ENCODE results near the gene CBR4.
A peak's percentile ranks its signal among the peaks of the same experiment; 100 is the strongest.
"Not testable (repeated sequence)": the region's sequence is repeated elsewhere in the genome, so short reads cannot be mapped to it uniquely, and the experiment has no call there.

The CBR4 gene

GRCh38 chr4:169010125-169011023 lies at the start of gene CBR4:
CBR4 (minus strand) TSS chr4:169010255; CDS start chr4:169010089, 166 bp downstream.
- DNase-seq, result peak; percentile 86 to 92

GRCh38 chr4:169059306-169060211 lies 49.5 kb upstream of the CBR4 start:
- no peak for DNase-seq

GRCh38 chr4:169058312-169058711 lies 48.3 kb upstream of the CBR4 start:
- no peak for DNase-seq

- no peak for DNase-seq
Measured at GRCh38 chr4:169054879-169055278, 44.8 kb upstream of the CBR4 start.

- no peak for DNase-seq
Measured at GRCh38 chr4:169052594-169052945, 42.5 kb upstream of the CBR4 start.

GRCh38 chr4:169051761-169052593 lies 41.9 kb upstream of the CBR4 start:
- DNase-seq, result no peak

- DNase-seq, result no peak
Measured at GRCh38 chr4:169050881-169051760, 41.1 kb upstream of the CBR4 start.

GRCh38 chr4:169050284-169050683 lies 40.2 kb upstream of the CBR4 start:
- DNase-seq, result no peak

- DNase-seq, result no peak
Measured at GRCh38 chr4:169048868-169049414, 38.9 kb upstream of the CBR4 start.

GRCh38 chr4:169047956-169048355 lies 37.9 kb upstream of the CBR4 start:
- DNase-seq, result no peak

GRCh38 chr4:169045862-169046584 lies 36.0 kb upstream of the CBR4 start:
- DNase-seq, result no peak

- DNase-seq, result no peak
Measured at GRCh38 chr4:169044714-169045447, 34.8 kb upstream of the CBR4 start.

- no peak for DNase-seq
Measured at GRCh38 chr4:169042608-169043007, 32.6 kb upstream of the CBR4 start.

- no peak for DNase-seq
Measured at GRCh38 chr4:169040559-169041261, 30.7 kb upstream of the CBR4 start.

- no peak for DNase-seq
Measured at GRCh38 chr4:169039251-169039954, 29.3 kb upstream of the CBR4 start.

GRCh38 chr4:169037506-169037905 lies 27.5 kb upstream of the CBR4 start:
- DNase-seq, result no peak

GRCh38 chr4:169035871-169036620 lies 26.0 kb upstream of the CBR4 start:
- DNase-seq, result not testable (repeated sequence)

GRCh38 chr4:169033660-169034059 lies 23.6 kb upstream of the CBR4 start:
- DNase-seq, result no peak
